ENCODE results near the gene KIF23. TPM values are rescaled to one million over a fixed set of nuclear protein-coding genes. Genes with fewer than 3 reads are reported as not detected.

The KIF23 gene
- total RNA-seq, 1 experiment from 2014 or later = 68.6 TPM

DNA sequence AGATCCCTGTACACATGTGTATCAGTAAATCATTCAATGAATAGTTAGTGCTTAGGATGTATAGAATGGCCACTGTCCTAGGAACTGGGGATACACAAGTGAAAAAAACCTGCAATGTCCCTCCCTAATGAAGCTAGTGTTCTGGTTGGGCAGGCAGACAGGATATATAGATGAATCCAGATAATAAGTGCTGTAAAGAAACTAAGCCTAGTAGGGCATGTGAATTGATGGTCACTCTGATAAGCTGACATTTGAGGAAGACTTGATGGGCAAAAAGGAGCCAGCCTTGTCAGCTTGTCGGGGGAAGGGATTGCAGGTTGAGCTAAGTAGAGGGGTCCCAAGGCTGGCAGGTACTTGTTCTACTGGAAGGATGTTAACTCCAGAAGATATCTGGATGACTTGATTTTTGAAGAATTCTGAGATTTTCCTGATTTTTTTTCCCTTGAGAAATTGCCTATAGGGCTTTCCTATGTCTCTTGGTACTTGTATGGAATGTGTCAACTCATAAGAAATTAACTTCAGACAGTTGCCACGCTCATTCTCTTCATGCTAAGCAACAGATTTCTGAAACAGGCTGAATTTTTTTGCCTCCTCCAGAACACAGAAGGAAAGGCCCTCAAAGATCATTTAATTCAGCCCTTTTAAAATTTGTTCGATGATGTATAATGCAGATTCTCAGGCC lies 6.3 kb upstream of the KIF23 start:
- no peak for DNase-seq
- Histone ChIP-seq H3K36me3 (replicated peaks; ENCODE audit: control insufficient read depth, insufficient read depth, low read length) (no peaks in the 10 kb centered on the region), H3K4me3 (ENCODE audit: insufficient read depth, low read depth, low read length) (no peak overlapping the region), H3K27me3 (ENCODE audit: control insufficient read depth, insufficient read depth, low read length) (no peaks in the 10 kb centered on the region)

DNA sequence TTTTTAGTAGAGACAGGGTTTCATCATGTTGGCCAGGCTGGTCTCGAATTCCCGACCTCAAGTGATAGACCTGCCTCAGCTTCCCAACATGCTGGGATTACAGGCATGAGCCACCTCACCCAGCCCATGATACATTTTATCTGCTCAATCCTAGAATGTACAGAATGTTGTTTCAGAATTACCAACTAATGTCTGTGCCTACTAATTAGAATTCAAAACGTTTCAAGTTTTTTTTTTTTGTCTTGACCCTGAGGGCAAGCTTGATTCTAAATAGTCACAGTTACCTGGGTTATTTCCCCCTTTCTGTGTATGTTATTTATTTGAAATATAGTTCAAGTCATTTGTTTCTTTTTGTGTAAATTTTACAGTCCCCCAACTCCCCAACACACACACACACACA lies 5.3 kb upstream of the KIF23 start:
- Histone ChIP-seq H3K4me3 (ENCODE audit: insufficient read depth, low read depth, low read length) (no peak overlapping the region), H3K36me3 (replicated peaks; ENCODE audit: control insufficient read depth, insufficient read depth, low read length) (no peaks in the 10 kb centered on the region), H3K27me3 (ENCODE audit: control insufficient read depth, insufficient read depth, low read length) (no peaks in the 10 kb centered on the region)
- no peak for DNase-seq

DNA sequence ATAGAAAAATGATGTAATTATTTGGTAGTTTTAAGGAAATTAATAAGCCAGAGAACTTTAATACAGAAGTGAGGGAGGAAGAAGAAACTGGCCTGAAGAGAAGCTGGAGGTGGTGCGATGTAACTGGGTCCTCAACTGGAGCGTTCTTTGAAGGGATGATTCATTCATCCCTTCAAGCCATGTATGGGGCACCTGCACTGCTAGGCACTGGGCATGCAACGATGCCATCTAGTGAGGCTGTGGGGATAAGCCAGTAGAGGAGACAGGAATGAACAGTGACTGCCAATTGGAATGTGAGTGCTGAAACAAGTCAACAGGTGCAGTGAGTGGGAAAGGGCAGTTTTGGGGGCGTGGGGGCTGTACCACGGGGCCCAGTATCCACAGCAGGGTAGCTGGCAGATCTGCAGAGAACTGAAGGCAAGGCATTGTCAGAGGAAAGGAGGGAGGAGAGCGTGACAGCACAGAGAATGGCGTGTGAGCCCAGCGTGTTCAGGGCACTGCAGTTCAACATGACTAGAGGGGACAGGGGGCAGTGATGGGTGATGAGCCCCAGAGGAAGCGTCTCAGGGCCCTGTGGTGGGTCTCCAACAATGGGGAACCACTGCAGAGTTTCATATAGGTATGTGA lies 3.8 kb upstream of the KIF23 start:
- Histone ChIP-seq H3K36me3 (replicated peaks; ENCODE audit: control insufficient read depth, insufficient read depth, low read length) (no peaks in the 10 kb centered on the region), H3K4me3 (ENCODE audit: insufficient read depth, low read depth, low read length) (no peak overlapping the region), H3K27me3 (ENCODE audit: control insufficient read depth, insufficient read depth, low read length) (no peaks in the 10 kb centered on the region)
- DNase-seq = peak; percentile 59

DNA sequence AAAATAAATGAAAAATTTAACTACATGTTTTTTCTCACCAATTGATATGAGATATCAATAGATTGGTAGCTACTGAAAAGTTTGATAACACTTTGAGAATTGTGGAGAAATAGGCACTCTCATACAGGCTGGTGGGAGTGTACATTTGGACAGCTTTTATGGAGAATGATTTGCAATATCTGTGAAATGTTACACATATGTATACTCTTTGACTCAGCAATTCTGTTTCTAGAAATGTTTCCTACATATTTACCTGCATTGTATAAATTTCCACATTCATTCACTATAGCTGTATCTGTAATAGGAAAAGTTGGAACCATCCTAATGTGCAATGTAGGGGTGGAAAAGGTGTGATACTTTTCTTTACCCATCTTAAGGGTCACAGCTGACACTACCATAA lies 1.9 kb upstream of the KIF23 start:
- Histone ChIP-seq H3K4me3 (ENCODE audit: insufficient read depth, low read depth, low read length) (no peak overlapping the region), H3K36me3 (replicated peaks; ENCODE audit: control insufficient read depth, insufficient read depth, low read length) (peaks cover 2% of the 10 kb centered on the region; the same call in 1 of the 2 replicates), H3K27me3 (ENCODE audit: control insufficient read depth, insufficient read depth, low read length) (no peaks in the 10 kb centered on the region)
- no peak for DNase-seq

DNA sequence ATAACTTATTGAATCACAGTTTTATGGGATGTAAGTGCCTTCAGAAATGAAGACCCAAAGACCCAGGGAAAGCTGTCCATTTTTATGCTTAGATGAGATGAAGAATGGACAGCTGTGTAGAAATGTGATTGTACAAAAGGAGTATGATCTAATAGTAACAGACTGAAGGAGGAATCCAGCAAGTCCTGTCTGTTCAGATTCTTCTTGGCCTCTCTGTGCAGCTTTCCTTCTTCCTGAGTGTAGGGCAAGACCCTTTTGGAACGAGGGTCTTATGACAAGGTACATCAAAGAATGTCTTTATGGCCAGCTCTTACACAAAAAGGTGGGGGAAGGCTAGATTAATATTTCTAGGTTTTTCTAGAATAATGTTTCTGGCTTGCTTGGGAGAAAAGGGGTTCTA lies 1.4 kb upstream of the KIF23 start:
- no peaks in the 10 kb centered on the region for H3K27me3 ChIP-seq (ENCODE audit: control insufficient read depth, insufficient read depth, low read length)
- no peak for DNase-seq
- H3K4me3 ChIP-seq (ENCODE audit: insufficient read depth, low read depth, low read length) = no peak overlapping the region
- H3K36me3 ChIP-seq (replicated peaks; ENCODE audit: control insufficient read depth, insufficient read depth, low read length) = peaks cover 4% of the 10 kb centered on the region; the same call in 1 of the 2 replicates

DNA sequence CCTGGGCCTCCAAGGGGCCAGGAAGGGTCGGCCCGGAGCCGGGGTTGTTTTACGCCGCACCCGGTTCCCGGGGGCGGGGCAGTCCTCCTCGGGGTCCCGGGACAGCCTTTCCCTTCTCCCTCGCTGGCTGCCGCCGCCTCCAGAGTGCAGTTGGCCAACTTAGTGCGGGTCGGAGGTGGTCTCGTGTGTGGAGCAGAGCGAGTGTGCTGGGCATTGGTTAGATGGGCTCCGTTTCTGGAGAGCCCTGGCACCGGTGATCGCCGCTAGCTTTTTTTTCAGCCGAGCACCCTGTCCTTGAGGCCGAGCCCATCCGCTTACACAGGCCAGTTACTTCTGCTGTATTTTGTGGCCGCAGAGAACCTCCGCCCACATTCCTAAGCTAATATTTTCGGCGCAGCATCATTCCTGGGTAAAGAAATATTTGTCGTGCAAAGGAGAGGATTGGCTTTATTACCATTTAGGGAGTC lies 585 bp downstream of the KIF23 start:
- Histone ChIP-seq H3K27me3 (ENCODE audit: control insufficient read depth, insufficient read depth, low read length) (no peaks in the 10 kb centered on the region), H3K4me3 (ENCODE audit: insufficient read depth, low read depth, low read length) (peak overlapping the region; percentile 65), H3K36me3 (replicated peaks; ENCODE audit: control insufficient read depth, insufficient read depth, low read length) (peaks cover 16% of the 10 kb centered on the region)
- DNase-seq = peak; percentile 84

DNA sequence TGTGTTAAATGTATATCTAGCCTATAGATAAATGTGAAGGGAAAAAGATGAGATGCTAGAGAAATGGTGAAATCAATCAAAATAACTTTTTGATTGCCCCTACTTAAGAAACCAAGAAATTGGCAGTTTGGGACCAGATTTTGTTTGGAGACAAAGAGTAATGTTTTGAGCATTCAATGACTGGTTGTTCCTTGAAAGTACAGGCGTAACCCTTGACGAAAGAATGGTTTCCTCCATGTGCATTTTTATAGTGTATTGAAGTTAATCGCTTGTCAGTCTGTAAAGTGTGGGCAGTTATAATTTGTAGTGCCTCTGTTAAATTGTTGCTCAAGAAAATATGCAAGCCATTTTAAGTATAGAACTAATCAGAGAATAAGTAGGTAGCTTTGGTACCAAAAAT lies 1.2 kb downstream of the KIF23 start:
- no peaks in the 10 kb centered on the region for H3K27me3 ChIP-seq (ENCODE audit: control insufficient read depth, insufficient read depth, low read length)
- DNase-seq = no peak

DNA sequence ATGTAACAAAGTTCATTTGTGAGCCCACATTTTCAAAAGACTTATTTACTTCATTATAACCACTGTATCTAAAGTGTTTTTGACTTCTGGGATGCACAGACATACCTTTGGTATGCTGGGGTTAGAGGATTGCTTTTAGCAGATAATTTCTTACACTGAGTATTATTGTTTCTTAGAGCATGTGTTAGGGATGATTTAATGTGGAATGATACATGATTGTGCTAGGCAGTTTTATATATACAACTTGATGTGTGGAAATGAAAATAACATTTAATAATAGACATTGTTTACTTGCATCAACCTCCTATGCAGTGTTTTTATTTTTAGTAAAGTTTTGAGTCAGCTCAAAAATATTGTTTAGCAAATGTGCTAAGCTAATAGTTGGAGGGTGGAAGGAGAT lies 3.4 kb downstream of the KIF23 start:
- H3K27me3 ChIP-seq (ENCODE audit: control insufficient read depth, insufficient read depth, low read length) = no peaks in the 10 kb centered on the region
- H3K36me3 ChIP-seq (replicated peaks; ENCODE audit: control insufficient read depth, insufficient read depth, low read length) = peaks cover 30% of the 10 kb centered on the region
- no peak overlapping the region for H3K4me3 ChIP-seq (ENCODE audit: insufficient read depth, low read depth, low read length)
- DNase-seq = no peak

More for the DNA sequence above, 1.2 kb downstream of the KIF23 start:
- H3K4me3 ChIP-seq (ENCODE audit: insufficient read depth, low read depth, low read length) = peak overlapping the region; percentile 65
- H3K36me3 ChIP-seq (replicated peaks; ENCODE audit: control insufficient read depth, insufficient read depth, low read length) = peaks cover 21% of the 10 kb centered on the region

DNA sequence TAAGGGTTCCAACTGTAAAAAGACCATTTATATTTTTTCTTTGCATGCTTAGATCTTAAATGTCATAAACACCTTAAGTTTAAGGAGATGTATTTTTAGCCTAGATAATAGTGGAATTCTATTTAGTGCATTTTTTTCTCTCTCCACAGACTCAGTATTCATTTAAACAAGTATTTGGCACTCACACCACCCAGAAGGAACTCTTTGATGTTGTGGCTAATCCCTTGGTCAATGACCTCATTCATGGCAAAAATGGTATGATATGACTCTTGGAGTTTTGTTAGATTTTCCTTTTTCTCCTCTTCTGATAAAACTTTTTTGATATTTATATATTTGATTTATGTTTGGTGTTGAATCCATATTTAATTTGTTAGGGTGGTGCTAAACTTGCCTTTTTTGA lies 7.3 kb downstream of the KIF23 start:
- no peak overlapping the region for H3K4me3 ChIP-seq (ENCODE audit: insufficient read depth, low read depth, low read length)
- DNase-seq = no peak
- no peaks in the 10 kb centered on the region for H3K27me3 ChIP-seq (ENCODE audit: control insufficient read depth, insufficient read depth, low read length)
- peaks cover 49% of the 10 kb centered on the region for H3K36me3 ChIP-seq (replicated peaks; ENCODE audit: control insufficient read depth, insufficient read depth, low read length)

DNA sequence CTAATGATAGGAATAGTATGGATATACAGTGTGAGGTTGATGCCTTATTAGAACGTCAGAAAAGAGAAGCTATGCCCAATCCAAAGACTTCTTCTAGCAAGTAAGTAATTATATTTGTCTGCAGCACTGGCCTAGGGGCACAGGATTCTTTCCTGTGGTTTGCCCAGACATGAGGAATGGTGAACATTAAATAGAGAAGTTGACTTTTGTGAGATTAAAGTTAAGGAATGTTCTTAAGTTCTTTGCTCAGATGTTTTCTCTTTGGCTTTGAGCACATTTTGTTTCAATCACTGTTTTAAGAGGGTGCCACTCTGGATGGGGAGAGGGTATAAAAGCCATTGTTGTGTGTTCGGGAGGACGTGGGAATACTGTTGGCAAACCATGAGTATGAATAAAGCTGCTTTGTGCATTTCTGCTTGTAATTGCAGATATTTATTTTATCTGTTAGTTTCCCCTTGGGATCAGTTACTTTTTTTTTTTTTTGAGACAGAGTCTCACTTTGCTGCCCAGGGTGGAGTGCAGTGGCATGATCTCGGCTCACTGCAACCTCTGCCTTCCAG lies 8.3 kb downstream of the KIF23 start:
- Histone ChIP-seq H3K4me3 (ENCODE audit: insufficient read depth, low read depth, low read length) (no peak overlapping the region), H3K27me3 (ENCODE audit: control insufficient read depth, insufficient read depth, low read length) (no peaks in the 10 kb centered on the region), H3K36me3 (replicated peaks; ENCODE audit: control insufficient read depth, insufficient read depth, low read length) (peaks cover 49% of the 10 kb centered on the region)
- DNase-seq = no peak

DNA sequence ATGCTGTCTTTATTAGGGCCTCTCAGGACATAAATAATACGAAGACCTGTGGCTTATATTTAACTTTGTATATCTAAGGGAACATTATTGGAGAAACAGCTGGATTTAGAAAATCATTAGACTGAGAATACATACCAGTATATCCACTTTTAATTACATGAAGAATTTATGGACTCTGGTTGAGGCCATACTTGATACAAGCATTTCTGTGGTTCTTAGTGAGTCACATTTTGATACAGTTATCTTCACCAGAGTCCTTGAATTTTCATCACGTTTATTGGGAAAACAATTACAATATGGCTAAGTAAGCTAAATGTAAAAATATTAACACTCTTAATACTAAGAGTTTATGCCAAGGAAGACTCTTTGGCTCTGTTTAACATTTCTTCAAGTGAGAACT lies 9.9 kb downstream of the KIF23 start:
- H3K27me3 ChIP-seq (ENCODE audit: control insufficient read depth, insufficient read depth, low read length) = no peaks in the 10 kb centered on the region
- DNase-seq = no peak
- no peak overlapping the region for H3K4me3 ChIP-seq (ENCODE audit: insufficient read depth, low read depth, low read length)
- H3K36me3 ChIP-seq (replicated peaks; ENCODE audit: control insufficient read depth, insufficient read depth, low read length) = peaks cover 39% of the 10 kb centered on the region

DNA sequence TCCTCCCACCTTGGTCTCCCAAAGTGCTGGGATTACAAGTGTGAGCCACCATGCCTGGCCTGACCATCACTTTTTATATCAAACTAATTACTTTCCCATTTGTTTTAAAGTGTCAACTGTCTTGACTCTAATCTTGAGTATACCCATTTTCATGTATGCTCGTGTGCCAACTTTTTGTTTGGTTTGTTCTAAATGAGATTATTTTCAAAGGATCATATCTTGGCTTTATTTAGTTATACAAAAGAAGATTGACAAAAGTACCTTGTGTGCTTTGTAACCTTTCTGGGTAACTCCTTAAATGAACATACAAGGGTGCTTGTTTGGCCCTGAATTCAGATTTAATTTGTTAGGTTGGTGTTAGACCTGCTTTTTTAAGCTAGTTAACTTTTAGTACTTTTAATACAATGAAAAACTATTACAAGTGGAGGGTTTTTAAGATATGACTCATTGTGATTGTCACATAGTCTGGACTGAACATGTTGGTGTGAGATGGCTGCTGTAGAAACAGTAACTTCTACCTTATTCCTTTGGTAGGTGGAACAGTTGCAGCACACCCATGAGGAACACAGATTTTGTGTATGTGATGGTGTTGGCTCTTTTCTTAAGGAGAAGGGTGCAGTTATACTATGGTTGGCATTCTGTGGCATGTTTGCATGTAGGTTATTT lies 10.7 kb downstream of the KIF23 start:
- DNase-seq = no peak
- Histone ChIP-seq H3K36me3 (replicated peaks; ENCODE audit: control insufficient read depth, insufficient read depth, low read length) (peaks cover 41% of the 10 kb centered on the region), H3K4me3 (ENCODE audit: insufficient read depth, low read depth, low read length) (no peak overlapping the region), H3K27me3 (ENCODE audit: control insufficient read depth, insufficient read depth, low read length) (no peaks in the 10 kb centered on the region)

DNA sequence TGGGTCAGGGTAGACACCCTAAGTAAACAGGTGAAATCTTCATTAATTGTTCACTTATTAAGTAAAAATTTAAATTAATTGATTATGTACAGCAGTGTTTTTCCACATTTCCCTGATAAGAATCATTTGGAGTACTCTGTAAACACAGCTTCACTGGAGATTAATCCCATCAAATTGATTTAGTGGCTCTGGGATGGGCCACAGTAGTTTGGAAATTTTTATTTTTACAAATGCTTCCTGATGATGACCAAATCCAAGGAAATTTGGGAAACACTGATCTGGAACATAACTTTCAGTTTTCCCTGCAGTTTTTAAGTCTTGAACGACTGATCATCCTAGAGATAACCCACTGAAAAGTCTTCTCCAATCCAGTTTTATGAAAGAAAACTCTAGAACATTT lies 19.7 kb downstream of the KIF23 start:
- Histone ChIP-seq H3K4me3 (ENCODE audit: insufficient read depth, low read depth, low read length) (no peak overlapping the region), H3K36me3 (replicated peaks; ENCODE audit: control insufficient read depth, insufficient read depth, low read length) (peaks cover 40% of the 10 kb centered on the region), H3K27me3 (ENCODE audit: control insufficient read depth, insufficient read depth, low read length) (no peaks in the 10 kb centered on the region)
- no peak for DNase-seq

DNA sequence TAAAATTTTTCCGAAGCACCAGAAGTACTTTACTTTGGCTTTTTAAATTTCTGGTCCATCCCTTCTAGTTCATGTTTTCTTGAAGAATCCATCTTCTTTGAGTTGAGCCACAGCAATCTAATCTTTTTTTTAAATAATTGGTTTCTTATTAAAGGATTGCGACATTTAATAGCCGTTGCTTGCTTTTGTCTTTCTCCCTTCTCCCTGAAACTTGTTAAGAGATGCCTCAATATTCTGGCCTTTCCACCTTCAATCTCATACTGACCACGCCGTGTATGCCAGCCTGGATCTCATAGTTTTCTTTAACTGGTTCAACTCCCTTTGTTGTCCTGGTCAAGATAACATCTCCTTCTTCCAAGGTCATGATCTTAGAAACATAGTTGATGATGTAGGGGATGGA lies 20.1 kb downstream of the KIF23 start:
- DNase-seq = no peak
- no peak overlapping the region for H3K4me3 ChIP-seq (ENCODE audit: insufficient read depth, low read depth, low read length)
- H3K36me3 ChIP-seq (replicated peaks; ENCODE audit: control insufficient read depth, insufficient read depth, low read length) = peaks cover 40% of the 10 kb centered on the region
- no peaks in the 10 kb centered on the region for H3K27me3 ChIP-seq (ENCODE audit: control insufficient read depth, insufficient read depth, low read length)

DNA sequence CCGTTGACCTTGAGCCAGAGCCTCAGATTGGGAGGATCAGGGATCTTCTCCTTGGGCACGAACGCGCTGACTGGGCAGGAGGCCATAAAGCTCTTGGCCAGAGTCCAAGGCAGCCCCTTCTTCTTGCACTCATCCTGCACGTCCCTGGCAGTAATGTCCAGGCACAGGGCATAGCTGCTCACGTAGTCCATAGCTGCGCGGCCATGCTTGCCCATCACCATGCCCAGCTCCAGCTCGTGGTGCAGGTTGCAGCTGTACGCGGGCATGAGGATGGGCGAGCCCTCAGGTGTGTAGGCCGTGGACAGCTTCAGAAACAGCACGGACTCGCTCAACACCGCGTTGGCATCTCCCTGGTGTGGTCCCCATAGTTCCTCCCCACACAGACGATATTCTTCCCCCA lies 20.5 kb downstream of the KIF23 start:
- Histone ChIP-seq H3K27me3 (ENCODE audit: control insufficient read depth, insufficient read depth, low read length) (no peaks in the 10 kb centered on the region), H3K4me3 (ENCODE audit: insufficient read depth, low read depth, low read length) (no peak overlapping the region), H3K36me3 (replicated peaks; ENCODE audit: control insufficient read depth, insufficient read depth, low read length) (peaks cover 37% of the 10 kb centered on the region)
- no peak for DNase-seq

Data from H7 (cell line).